ENCODE measurements around the gene AP3M1.

DNA sequence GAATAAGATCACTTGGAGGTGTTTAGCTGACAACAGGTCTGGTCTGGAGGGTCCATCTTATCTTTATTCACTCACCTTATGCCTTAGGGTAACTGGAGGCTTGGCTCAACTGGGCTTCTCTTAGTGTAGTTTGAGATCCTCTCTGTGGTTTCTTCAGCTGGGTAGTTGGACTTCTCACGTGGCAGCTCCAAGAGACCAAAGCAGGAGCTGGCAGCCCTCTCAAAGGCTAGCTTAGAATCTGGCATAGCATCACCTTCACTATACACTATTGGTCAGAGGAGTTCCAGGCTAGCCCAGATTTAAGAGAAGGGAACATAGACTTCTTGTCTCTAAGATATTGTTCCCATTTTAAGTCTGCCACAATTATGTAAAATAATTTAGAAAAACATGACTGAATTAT is 16.8 kb upstream of the AP3M1 start:
- TF ChIP-seq, protein P1, sequence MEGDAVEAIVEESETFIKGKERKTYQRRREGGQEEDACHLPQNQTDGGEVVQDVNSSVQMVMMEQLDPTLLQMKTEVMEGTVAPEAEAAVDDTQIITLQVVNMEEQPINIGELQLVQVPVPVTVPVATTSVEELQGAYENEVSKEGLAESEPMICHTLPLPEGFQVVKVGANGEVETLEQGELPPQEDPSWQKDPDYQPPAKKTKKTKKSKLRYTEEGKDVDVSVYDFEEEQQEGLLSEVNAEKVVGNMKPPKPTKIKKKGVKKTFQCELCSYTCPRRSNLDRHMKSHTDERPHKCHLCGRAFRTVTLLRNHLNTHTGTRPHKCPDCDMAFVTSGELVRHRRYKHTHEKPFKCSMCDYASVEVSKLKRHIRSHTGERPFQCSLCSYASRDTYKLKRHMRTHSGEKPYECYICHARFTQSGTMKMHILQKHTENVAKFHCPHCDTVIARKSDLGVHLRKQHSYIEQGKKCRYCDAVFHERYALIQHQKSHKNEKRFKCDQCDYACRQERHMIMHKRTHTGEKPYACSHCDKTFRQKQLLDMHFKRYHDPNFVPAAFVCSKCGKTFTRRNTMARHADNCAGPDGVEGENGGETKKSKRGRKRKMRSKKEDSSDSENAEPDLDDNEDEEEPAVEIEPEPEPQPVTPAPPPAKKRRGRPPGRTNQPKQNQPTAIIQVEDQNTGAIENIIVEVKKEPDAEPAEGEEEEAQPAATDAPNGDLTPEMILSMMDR (IDR thresholded peaks at IDR 0.05), result no peak
- TF ChIP-seq POLR2A (IDR thresholded peaks at IDR 0.05), result no peak
